ENCODE data around the gene NIM1K. TPM values are rescaled to one million over a fixed set of nuclear protein-coding genes. Genes with fewer than 3 reads are reported as not detected.

The NIM1K gene
- total and polyA plus RNA-seq, 10 of the 15 experiments (the other 5 are each of a cell fraction or from before 2014, with no cell fraction given): 0.27 to 1.7 (median 0.66) TPM

DNA sequence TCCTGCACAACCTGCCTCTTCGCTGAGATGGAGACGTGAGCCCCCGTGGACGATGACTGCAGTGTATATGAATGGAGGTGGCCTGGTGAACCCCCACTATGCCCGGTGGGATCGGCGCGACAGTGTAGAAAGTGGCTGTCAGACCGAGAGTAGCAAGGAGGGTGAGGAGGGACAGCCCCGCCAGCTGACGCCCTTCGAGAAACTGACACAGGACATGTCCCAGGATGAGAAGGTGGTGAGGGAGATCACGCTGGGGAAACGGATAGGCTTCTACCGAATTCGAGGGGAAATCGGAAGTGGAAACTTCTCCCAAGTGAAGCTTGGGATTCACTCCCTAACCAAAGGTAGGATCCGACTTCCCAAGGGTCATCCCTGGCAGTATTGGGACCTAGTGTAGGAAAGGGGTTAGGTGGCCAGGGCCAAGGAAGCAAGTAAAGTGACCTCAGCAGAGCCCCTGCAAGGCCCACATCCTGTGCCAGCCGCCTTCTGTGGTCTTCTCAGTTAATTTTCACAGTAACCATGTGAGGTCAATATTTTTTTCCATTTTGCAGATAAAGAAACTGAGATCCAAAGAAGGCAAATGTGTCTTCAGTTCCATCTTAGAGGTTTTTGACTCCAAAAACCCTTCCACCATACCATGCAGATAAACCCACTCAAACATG, 53.8 kb downstream of the NIM1K start (continued):
- TF ChIP-seq, protein P1, sequence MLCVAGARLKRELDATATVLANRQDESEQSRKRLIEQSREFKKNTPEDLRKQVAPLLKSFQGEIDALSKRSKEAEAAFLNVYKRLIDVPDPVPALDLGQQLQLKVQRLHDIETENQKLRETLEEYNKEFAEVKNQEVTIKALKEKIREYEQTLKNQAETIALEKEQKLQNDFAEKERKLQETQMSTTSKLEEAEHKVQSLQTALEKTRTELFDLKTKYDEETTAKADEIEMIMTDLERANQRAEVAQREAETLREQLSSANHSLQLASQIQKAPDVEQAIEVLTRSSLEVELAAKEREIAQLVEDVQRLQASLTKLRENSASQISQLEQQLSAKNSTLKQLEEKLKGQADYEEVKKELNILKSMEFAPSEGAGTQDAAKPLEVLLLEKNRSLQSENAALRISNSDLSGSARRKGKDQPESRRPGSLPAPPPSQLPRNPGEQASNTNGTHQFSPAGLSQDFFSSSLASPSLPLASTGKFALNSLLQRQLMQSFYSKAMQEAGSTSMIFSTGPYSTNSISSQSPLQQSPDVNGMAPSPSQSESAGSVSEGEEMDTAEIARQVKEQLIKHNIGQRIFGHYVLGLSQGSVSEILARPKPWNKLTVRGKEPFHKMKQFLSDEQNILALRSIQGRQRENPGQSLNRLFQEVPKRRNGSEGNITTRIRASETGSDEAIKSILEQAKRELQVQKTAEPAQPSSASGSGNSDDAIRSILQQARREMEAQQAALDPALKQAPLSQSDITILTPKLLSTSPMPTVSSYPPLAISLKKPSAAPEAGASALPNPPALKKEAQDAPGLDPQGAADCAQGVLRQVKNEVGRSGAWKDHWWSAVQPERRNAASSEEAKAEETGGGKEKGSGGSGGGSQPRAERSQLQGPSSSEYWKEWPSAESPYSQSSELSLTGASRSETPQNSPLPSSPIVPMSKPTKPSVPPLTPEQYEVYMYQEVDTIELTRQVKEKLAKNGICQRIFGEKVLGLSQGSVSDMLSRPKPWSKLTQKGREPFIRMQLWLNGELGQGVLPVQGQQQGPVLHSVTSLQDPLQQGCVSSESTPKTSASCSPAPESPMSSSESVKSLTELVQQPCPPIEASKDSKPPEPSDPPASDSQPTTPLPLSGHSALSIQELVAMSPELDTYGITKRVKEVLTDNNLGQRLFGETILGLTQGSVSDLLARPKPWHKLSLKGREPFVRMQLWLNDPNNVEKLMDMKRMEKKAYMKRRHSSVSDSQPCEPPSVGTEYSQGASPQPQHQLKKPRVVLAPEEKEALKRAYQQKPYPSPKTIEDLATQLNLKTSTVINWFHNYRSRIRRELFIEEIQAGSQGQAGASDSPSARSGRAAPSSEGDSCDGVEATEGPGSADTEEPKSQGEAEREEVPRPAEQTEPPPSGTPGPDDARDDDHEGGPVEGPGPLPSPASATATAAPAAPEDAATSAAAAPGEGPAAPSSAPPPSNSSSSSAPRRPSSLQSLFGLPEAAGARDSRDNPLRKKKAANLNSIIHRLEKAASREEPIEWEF (IDR thresholded peaks at IDR 0.05; ENCODE audit: insufficient replicate concordance, low read depth, low read length): no peak
- no peak for TF ChIP-seq CHD4 (IDR thresholded peaks at IDR 0.05)
- no peak for TF ChIP-seq EZH2 (IDR thresholded peaks at IDR 0.05; ENCODE audit: borderline replicate concordance, control insufficient read depth, low read depth, low read length)
- no peak for TF ChIP-seq EGR1 (IDR thresholded peaks at IDR 0.05; ENCODE audit: borderline replicate concordance in 1 of 2, low read depth in 2 of 2, low read length in 2 of 2)
- no peak for TF ChIP-seq ZSCAN29 (IDR thresholded peaks at IDR 0.05)
- TF ChIP-seq TBL1XR1 (IDR thresholded peaks at IDR 0.05; ENCODE audit: low read depth, low read length): no peak
- TF ChIP-seq ZZZ3 (IDR thresholded peaks at IDR 0.05; ENCODE audit: control insufficient read depth, insufficient read length, low read depth): no peak
- no peak for TF ChIP-seq SRF (IDR thresholded peaks at IDR 0.05; ENCODE audit: low read depth in 2 of 2, low read length in 2 of 2)
